Measurements from ENCODE around the gene LRRC61.
"Not testable (repeated sequence)": the region's sequence is repeated elsewhere in the genome, so short reads cannot be mapped to it uniquely, and the experiment has no call there.

LRRC61 gene

GRCh38 chr7:150285849-150286754 is 37.1 kb upstream of the LRRC61 start:
- H3K27me3 ChIP-seq (ENCODE audit: control insufficient read depth, insufficient read depth, low read length); H3K4me2 ChIP-seq (ENCODE audit: low read length); H3K9ac ChIP-seq; H3K4me3 ChIP-seq (ENCODE audit: low read depth, low read length); H3K9me3 ChIP-seq (ENCODE audit: control insufficient read depth, low read length); H3K79me2 ChIP-seq; H2AFZ ChIP-seq; H3K36me3 ChIP-seq (ENCODE audit: control insufficient read depth, insufficient read depth, low read length); H3K4me1 ChIP-seq: not testable (repeated sequence)
- H3K27ac ChIP-seq: peak overlapping the region; percentile 24
- TF ChIP-seq CTCF (IDR thresholded peaks at IDR 0.05): peak; percentile 71

- H3K9ac ChIP-seq; H3K9me3 ChIP-seq (ENCODE audit: control insufficient read depth, low read length); H3K4me2 ChIP-seq (ENCODE audit: low read length); H3K4me1 ChIP-seq; H3K79me2 ChIP-seq; H3K27me3 ChIP-seq (ENCODE audit: control insufficient read depth, insufficient read depth, low read length); H3K4me3 ChIP-seq (ENCODE audit: low read depth, low read length); H3K36me3 ChIP-seq (ENCODE audit: control insufficient read depth, insufficient read depth, low read length); H2AFZ ChIP-seq: not testable (repeated sequence)
- peak overlapping the region; percentile 2 for H3K27ac ChIP-seq
Observed at GRCh38 chr7:150287815-150288214, 35.3 kb upstream of the LRRC61 start.

- not testable (repeated sequence) for H3K36me3 ChIP-seq (ENCODE audit: control insufficient read depth, insufficient read depth, low read length); H3K4me3 ChIP-seq (ENCODE audit: low read depth, low read length); H3K4me2 ChIP-seq (ENCODE audit: low read length); H3K9ac ChIP-seq; H3K4me1 ChIP-seq; H3K27me3 ChIP-seq (ENCODE audit: control insufficient read depth, insufficient read depth, low read length); H3K9me3 ChIP-seq (ENCODE audit: control insufficient read depth, low read length); H2AFZ ChIP-seq; H3K27ac ChIP-seq; H3K79me2 ChIP-seq
Observed at GRCh38 chr7:150288816-150289215, 34.3 kb upstream of the LRRC61 start.

GRCh38 chr7:150290317-150290716 is 32.8 kb upstream of the LRRC61 start:
- H3K9me3 ChIP-seq (ENCODE audit: control insufficient read depth, low read length); H3K79me2 ChIP-seq; H3K9ac ChIP-seq; H3K36me3 ChIP-seq (ENCODE audit: control insufficient read depth, insufficient read depth, low read length); H3K27me3 ChIP-seq (ENCODE audit: control insufficient read depth, insufficient read depth, low read length); H3K4me3 ChIP-seq (ENCODE audit: low read depth, low read length); H2AFZ ChIP-seq; H3K27ac ChIP-seq; H3K4me1 ChIP-seq; H3K4me2 ChIP-seq (ENCODE audit: low read length): not testable (repeated sequence)

GRCh38 chr7:150295027-150295426 is 28.1 kb upstream of the LRRC61 start:
- not testable (repeated sequence) for H3K27ac ChIP-seq; H3K36me3 ChIP-seq (ENCODE audit: control insufficient read depth, insufficient read depth, low read length); H3K79me2 ChIP-seq; H3K9ac ChIP-seq; H3K27me3 ChIP-seq (ENCODE audit: control insufficient read depth, insufficient read depth, low read length); H3K9me3 ChIP-seq (ENCODE audit: control insufficient read depth, low read length); H3K4me1 ChIP-seq; H3K4me3 ChIP-seq (ENCODE audit: low read depth, low read length); H3K4me2 ChIP-seq (ENCODE audit: low read length); H2AFZ ChIP-seq

GRCh38 chr7:150295614-150296013 is 27.5 kb upstream of the LRRC61 start:
- not testable (repeated sequence) for H2AFZ ChIP-seq; H3K4me2 ChIP-seq (ENCODE audit: low read length); H3K4me3 ChIP-seq (ENCODE audit: low read depth, low read length); H3K79me2 ChIP-seq; H3K9ac ChIP-seq; H3K36me3 ChIP-seq (ENCODE audit: control insufficient read depth, insufficient read depth, low read length); H3K27ac ChIP-seq; H3K27me3 ChIP-seq (ENCODE audit: control insufficient read depth, insufficient read depth, low read length); H3K9me3 ChIP-seq (ENCODE audit: control insufficient read depth, low read length); H3K4me1 ChIP-seq

GRCh38 chr7:150296802-150297201 is 26.4 kb upstream of the LRRC61 start:
- H3K4me3 ChIP-seq (ENCODE audit: low read depth, low read length); H3K27me3 ChIP-seq (ENCODE audit: control insufficient read depth, insufficient read depth, low read length); H3K79me2 ChIP-seq; H3K27ac ChIP-seq; H3K4me2 ChIP-seq (ENCODE audit: low read length); H3K9me3 ChIP-seq (ENCODE audit: control insufficient read depth, low read length); H3K9ac ChIP-seq; H2AFZ ChIP-seq; H3K36me3 ChIP-seq (ENCODE audit: control insufficient read depth, insufficient read depth, low read length); H3K4me1 ChIP-seq: not testable (repeated sequence)

- H3K27ac ChIP-seq; H2AFZ ChIP-seq; H3K9ac ChIP-seq; H3K4me1 ChIP-seq; H3K79me2 ChIP-seq; H3K4me3 ChIP-seq (ENCODE audit: low read depth, low read length); H3K4me2 ChIP-seq (ENCODE audit: low read length); H3K9me3 ChIP-seq (ENCODE audit: control insufficient read depth, low read length); H3K27me3 ChIP-seq (ENCODE audit: control insufficient read depth, insufficient read depth, low read length); H3K36me3 ChIP-seq (ENCODE audit: control insufficient read depth, insufficient read depth, low read length): not testable (repeated sequence)
Observed at GRCh38 chr7:150297978-150298377, 25.2 kb upstream of the LRRC61 start.

- not testable (repeated sequence) for H3K36me3 ChIP-seq (ENCODE audit: control insufficient read depth, insufficient read depth, low read length); H3K27me3 ChIP-seq (ENCODE audit: control insufficient read depth, insufficient read depth, low read length); H3K9ac ChIP-seq; H3K9me3 ChIP-seq (ENCODE audit: control insufficient read depth, low read length); H3K4me2 ChIP-seq (ENCODE audit: low read length); H3K4me3 ChIP-seq (ENCODE audit: low read depth, low read length); H2AFZ ChIP-seq
- Histone ChIP-seq H3K79me2 (peaks cover 24% of the 10 kb centered on the region), H3K4me1 (peaks cover 30% of the 10 kb centered on the region), H3K27ac (peak overlapping the region; percentile 20)
Observed at GRCh38 chr7:150302908-150303310, 20.2 kb upstream of the LRRC61 start.

- H3K9me3 ChIP-seq (ENCODE audit: control insufficient read depth, low read length); H2AFZ ChIP-seq; H3K9ac ChIP-seq; H3K4me3 ChIP-seq (ENCODE audit: low read depth, low read length); H3K4me2 ChIP-seq (ENCODE audit: low read length); H3K36me3 ChIP-seq (ENCODE audit: control insufficient read depth, insufficient read depth, low read length); H3K27me3 ChIP-seq (ENCODE audit: control insufficient read depth, insufficient read depth, low read length): not testable (repeated sequence)
- H3K27ac ChIP-seq: peak overlapping the region; percentile 91
- peaks cover 48% of the 10 kb centered on the region for H3K4me1 ChIP-seq
- peaks cover 42% of the 10 kb centered on the region for H3K79me2 ChIP-seq
Observed at GRCh38 chr7:150304499-150305258, 18.5 kb upstream of the LRRC61 start.
